NCI-H1694 treated with DMSO at 0.1 percent for 48 hours (cell line): ENCODE results near the gene EPN3.

Source experiments
- DNase-seq: peaks from one replicate; lab custom pipeline; 2025; lab: John Stamatoyannopoulos, UW

The EPN3 gene

DNA sequence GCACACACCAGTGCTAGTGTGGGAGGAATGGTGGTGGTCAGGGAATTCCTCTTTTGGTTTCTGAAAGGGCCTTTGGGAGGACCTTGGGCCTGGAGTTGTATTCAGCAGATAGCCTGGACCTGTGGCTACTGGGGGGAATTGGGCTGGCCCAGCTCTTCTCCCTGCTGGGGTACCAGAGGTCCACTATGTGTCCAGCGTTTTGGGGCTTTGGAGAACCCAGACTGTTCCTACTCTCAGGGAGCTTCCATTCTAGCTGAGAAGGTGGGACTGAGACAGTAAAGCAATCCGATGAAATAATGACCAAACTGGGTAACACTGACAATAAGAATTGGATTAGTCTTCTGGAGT lies 2.4 kb downstream of the EPN3 start:
- DNase-seq = no peak

DNA sequence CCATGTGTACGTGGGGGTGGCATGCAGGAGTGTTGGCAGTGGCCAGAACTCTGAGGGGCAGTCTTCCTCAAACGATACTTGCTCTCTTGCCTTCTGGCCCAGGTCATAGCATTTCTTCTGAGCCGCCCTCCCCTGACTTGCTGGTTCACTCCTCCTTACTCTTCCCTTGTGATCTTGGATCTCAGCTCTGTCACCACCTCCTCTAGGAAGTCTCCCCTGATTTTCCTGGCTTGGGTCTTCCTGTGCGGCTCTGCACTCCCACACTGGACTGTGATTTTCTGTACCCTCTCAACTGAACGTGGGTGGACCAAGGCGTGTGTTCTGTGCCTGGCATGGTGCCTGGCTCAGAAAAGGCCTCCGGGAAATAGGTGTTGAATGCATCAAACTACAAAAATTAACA lies 2.9 kb downstream of the EPN3 start:
- no peak for DNase-seq

GRCh38 chr17:50536683-50537646 lies 4.4 kb downstream of the EPN3 start:
- DNase-seq = no peak

DNA sequence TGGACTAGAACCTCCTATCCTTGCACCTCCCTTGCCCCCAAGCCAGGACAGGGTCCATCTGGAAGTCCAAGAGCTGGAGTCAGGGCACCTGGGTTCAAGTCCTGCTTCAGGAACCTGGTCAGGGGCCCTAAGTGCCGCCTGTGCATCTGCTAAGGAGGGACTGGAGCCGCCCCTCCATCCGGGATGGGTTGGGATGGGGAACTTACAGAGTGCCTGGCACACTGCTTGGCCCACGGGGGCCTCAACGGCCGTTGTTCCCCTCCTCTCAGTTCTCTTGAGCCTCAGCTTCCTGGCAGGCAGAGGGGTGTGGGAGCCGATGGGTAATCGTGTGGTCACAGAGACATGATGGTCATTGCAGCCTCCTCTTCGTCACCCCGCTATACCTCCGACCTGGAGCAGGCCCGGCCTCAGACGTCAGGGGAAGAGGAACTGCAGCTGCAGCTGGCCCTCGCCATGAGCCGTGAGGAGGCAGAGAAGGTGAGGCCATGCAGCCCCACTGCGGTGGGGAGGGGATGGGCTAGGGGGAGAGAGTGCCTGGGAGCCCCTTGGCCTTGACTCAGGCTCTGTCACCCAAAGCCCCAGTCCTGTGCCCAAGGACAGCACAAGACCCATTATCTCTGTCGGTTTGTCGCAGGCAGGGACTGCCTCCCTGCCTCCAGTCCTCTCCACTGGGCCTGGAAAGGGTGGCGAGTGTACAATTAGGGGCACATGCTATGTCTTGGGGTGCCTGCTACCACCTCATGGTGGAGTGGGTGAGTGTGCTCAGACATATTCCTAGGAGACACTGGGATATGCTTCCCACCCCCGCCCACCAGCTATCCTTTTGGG lies 5.4 kb downstream of the EPN3 start:
- DNase-seq = no peak

- no peak for DNase-seq
Measured at GRCh38 chr17:50538549-50539410, 6.2 kb downstream of the EPN3 start.

GRCh38 chr17:50539762-50540559 lies 7.4 kb downstream of the EPN3 start:
- DNase-seq = no peak

GRCh38 chr17:50540560-50541401 lies 8.2 kb downstream of the EPN3 start:
- DNase-seq = no peak

- no peak for DNase-seq
Measured at GRCh38 chr17:50541402-50541715, 8.8 kb downstream of the EPN3 start.

DNA sequence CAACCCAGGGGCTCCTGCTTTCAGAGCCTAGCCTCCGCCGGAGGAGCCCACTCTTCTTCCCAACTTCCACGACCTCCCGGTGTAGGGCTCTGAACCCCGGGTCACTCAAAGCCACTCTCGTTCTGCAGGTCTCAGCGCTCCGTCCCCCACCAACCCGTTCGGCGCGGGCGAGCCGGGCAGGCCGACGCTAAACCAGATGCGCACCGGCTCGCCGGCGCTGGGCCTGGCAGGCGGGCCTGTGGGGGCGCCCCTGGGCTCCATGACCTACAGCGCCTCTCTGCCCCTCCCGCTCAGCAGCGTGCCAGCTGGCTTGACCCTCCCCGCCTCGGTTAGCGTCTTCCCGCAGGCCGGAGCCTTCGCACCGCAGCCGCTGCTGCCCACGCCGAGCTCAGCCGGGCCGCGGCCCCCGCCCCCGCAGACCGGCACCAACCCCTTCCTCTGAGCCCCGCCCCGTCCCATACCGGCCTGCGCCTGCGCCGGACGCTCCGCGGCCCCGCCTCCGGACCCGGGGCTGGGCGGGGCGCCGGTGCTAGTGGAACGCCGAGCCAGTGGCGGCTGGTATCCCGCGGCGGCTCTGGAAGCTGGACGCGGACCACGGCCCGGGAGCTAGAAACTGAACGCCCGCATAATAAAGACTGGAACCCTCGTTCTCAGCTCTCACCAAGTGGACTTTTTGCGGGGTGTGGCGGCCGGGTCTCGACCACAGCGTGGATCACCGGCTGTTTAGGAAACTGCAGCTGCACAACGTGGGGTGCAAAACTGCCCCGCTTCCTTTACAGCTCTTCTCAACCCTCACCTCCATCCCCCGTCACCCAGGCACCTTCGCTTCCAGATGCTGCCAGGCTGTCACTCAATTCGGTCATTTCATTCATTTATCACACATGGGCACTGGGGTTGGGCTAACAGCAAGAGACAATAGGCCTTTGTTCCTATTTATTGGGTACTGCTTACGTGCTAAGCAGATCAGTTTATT lies 9.5 kb downstream of the EPN3 start:
- DNase-seq = peak; percentile 46

- DNase-seq = no peak
Measured at GRCh38 chr17:50542795-50543774, 10.6 kb downstream of the EPN3 start.

DNA sequence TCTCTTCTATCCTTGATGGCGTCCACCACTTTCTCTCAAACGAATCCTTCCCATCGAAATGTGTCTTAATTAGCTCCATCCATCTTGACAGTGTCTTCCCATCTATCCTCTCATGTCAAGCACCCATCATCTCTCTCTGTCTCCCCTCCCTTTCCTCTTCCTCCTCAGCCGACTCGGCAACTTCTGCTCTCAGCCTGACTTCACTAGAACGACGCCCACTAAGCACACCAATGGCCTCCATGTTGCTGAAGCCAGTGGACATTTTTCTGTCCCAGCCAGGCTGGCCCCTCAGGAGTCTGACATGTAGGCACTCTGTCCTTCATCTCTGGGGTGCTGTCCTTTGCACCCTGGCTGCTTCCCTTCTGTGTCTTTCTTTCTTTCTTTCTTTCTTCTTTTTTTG lies 12.0 kb downstream of the EPN3 start:
- no peak for DNase-seq

- no peak for DNase-seq
Measured at GRCh38 chr17:50545311-50545710, 12.8 kb downstream of the EPN3 start.

DNA sequence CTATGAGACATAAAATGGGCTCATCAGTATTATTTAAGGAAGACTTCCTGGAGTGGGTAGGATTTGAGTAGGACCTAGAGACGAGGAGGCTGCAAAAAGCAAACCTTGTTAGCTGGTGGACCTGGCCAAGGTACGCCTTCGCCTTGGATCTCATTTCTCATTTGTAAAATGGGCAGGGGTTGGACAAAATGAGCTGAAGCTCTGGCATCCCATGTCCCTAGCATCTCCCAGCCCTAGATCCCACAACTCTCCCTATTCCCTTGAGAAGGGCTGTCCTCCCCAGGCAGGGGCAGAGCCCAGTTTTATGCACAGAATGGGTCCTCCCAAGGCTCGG lies 14.1 kb downstream of the EPN3 start:
- no peak for DNase-seq

DNA sequence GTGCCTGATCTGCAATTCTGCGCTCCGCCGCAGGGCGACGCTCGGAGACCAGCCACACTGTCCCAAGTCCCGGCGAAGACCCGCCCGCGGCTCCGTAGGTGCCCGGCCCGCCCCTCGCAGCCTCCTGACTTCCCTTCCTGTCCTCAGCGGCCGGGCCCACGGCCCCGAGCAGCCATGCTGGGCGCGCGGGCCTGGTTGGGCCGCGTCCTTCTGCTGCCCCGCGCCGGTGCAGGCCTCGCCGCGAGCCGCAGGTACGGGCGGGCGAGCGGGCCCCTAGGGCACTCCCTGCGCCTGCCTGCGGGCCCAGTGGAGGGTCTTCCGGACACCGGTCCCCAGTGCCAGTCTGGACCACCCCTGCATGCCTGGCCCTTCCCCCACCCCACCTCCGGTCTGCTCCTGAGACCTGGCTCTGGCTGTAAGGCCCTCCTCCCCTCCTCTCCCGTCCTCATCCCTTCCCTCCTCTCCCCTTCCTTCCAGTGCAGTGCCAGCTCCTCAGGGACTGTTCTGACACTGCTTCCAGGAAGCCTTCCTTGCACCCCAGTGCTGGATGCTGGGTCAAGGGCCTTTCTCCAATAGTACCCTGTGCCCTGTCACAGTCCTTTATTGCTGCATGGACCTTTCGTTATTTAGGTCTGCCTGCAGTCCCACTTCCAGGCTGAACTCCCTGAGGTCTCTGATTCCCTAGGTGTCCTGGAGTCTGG lies 14.7 kb downstream of the EPN3 start, which contains the start of gene SPATA20:
Gene SPATA20 (plus strand): TSS at position 140 of the 701 bp plus-strand sequence. CDS start 35 bp downstream, at position 175.
- DNase-seq = peak; percentile 83

DNA sequence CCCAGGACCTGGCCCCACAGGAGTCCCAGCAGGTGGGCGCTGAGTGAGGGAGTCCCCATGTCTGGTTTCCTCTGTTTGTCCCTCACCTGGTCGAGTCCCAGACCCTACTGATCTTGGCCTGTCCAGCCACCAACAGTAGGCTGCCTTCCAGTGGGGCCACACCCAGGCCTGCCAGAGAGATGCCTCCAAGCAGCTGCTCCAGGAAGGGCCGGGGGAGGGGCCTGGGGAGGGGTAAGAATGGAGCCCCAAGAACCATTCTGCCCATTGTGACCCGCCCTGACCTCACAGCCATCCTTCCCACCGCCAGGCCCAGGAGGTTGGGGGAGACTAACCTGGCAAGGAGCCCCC lies 15.2 kb downstream of the EPN3 start:
- DNase-seq = no peak

DNA sequence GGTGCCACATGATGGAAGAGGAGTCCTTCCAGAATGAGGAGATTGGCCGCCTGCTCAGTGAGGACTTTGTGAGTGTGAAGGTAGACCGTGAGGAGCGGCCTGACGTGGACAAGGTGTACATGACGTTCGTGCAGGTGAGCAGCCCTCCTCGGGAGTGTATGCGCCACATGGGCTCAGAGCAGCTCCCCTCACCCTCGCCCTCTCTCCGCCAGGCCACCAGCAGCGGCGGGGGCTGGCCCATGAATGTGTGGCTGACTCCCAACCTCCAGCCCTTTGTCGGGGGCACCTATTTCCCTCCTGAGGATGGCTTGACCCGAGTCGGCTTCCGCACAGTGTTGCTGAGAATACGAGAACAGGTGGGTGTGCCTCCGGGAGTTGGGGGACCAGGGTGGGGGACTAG lies 16.3 kb downstream of the EPN3 start:
- DNase-seq = no peak

DNA sequence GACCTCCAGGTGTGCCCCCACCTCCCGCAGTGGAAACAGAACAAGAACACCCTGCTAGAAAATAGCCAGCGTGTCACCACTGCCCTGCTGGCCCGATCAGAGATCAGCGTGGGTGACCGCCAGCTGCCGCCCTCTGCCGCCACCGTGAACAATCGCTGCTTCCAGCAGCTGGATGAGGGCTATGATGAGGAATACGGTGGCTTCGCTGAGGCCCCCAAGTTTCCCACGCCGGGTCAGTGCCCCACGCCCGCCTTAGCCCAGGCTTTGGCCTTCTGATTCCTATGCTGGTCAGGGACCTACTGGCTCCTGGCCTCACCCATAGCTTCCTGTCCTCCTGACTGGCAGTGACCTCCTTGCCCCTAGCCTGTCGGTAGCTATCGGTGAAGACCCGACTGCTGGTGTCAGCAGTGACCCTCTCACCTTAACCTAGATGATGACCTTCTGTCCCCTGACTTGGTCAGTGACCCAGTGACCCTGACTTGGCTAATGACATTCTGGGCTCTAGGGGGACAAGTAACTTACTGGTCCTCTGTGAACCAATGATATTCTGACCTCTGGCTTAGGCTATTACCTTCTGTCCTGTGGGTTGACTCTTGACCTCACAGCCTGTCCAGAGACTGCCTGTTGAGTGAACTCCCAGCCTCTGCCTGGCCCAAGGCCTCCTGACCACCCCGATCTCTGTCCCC lies 16.9 kb downstream of the EPN3 start:
- DNase-seq = no peak
